PFSK-1 (cell line): ENCODE results near the gene ZFP3.

ENCODE experiments used
- FOXP2 ChIP-seq: optimal IDR thresholded peaks from 2 replicates; pipeline ENCODE3; 2011; ENCODE audit warnings: borderline replicate concordance, control low read depth, inconsistent platforms; ENCODE audit not compliant: insufficient read depth; ENCODE audit errors: extremely low read length, extremely low read depth
- POLR2AphosphoS5 ChIP-seq: IDR thresholded peaks from 2 replicates; pipeline ENCODE4 v1.6.1; 2012; ENCODE audit warnings: low read depth, mild to moderate bottlenecking, control low read depth, low read length, moderate library complexity
- REST ChIP-seq, 2 experiments: IDR thresholded peaks; 2 replicates each; pipeline versions ENCODE4 v1.6.1 to v1.8.0; 2011 to 2012; ENCODE audit warnings: low read depth in 2 of 2, low read length in 2 of 2, control low read depth in 1 of 2, inconsistent platforms in 1 of 2, mild to moderate bottlenecking in 1 of 2, moderate library complexity in 1 of 2; ENCODE audit not compliant: insufficient read depth in 1 of 2
- SIN3A ChIP-seq: IDR thresholded peaks from 2 replicates; pipeline ENCODE4 v1.6.1; 2012; ENCODE audit warnings: mild to moderate bottlenecking, low read length, moderate library complexity, borderline replicate concordance; ENCODE audit not compliant: insufficient read depth
- TAF1 ChIP-seq: IDR thresholded peaks from 2 replicates; pipeline ENCODE4 v1.6.1; 2012; ENCODE audit warnings: low read length, control low read depth, borderline replicate concordance; ENCODE audit not compliant: insufficient read depth

Gene ZFP3

DNA sequence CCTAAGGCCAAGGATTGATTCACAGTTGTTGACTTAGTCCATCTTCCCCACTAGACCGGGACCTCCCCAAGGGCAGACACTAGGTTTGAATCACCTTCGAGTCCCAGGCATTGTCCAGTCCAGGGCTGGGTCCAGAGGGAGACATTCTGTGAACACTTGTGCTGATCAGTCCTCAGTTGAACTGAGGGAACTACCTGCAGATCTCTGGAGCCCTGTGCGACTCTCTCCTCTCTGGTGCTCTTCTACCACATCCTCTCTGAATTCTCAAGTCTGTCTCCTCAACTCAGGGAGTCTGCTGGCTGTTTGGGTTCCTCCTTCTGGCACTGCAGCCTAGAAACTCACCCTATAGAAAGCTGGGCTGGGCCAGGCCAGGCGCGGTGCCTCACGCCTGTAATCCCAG lies 22.6 kb downstream of the ZFP3 start:
- TF ChIP-seq POLR2AphosphoS5 (no peak), REST (IDR thresholded peaks at IDR 0.05; ENCODE audit: insufficient read depth in 1 of 2, low read depth in 2 of 2, low read length in 2 of 2) (no peak), SIN3A (no peak), TAF1 (no peak), FOXP2 (no peak)

DNA sequence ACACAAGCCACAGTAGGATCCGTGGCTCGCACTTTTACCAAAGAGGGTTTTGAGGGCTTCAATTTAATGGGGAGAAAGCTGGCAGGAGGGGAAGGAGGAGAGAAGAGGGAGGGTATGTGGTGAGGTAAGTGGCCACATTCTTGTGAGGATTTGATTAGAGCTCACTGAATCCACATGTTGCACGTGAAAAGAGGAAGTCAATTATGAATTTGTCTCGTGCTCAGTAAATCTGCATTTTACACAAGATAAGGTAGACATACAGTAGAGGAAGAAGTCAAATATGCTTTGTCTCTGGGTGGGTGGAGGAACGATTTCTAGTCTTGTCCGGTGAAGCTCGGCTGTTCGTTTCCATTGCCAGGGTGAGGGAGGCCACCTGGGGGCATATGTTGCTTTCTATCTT lies 32.5 kb downstream of the ZFP3 start:
- no peak for TF ChIP-seq POLR2AphosphoS5
- no peak for TF ChIP-seq FOXP2
- TF ChIP-seq SIN3A = no peak
- no peak for TF ChIP-seq REST (IDR thresholded peaks at IDR 0.05; ENCODE audit: insufficient read depth in 1 of 2, low read depth in 2 of 2, low read length in 2 of 2)
- no peak for TF ChIP-seq TAF1

GRCh38 chr17:5111402-5112204 lies 33.3 kb downstream of the ZFP3 start, which contains the start of gene ZNF232:
Gene ZNF232, minus strand, starts transcription at chr17:5111878. Its CDS starts 56 bp downstream, at chr17:5111822.
- no peak for TF ChIP-seq FOXP2
- 0 out of 4 replicates have a peak, but pooled peaks of 1 of the 2 experiments have one; percentile 41 for TF ChIP-seq REST (IDR thresholded peaks at IDR 0.05; ENCODE audit: insufficient read depth in 1 of 2, low read depth in 2 of 2, low read length in 2 of 2)
- peak; percentile 56; the same call in 1 of the 2 replicates for TF ChIP-seq TAF1
- TF ChIP-seq SIN3A = peak; percentile 90; the same call in 1 of the 2 replicates
- TF ChIP-seq POLR2AphosphoS5 = peak; percentile 96

DNA sequence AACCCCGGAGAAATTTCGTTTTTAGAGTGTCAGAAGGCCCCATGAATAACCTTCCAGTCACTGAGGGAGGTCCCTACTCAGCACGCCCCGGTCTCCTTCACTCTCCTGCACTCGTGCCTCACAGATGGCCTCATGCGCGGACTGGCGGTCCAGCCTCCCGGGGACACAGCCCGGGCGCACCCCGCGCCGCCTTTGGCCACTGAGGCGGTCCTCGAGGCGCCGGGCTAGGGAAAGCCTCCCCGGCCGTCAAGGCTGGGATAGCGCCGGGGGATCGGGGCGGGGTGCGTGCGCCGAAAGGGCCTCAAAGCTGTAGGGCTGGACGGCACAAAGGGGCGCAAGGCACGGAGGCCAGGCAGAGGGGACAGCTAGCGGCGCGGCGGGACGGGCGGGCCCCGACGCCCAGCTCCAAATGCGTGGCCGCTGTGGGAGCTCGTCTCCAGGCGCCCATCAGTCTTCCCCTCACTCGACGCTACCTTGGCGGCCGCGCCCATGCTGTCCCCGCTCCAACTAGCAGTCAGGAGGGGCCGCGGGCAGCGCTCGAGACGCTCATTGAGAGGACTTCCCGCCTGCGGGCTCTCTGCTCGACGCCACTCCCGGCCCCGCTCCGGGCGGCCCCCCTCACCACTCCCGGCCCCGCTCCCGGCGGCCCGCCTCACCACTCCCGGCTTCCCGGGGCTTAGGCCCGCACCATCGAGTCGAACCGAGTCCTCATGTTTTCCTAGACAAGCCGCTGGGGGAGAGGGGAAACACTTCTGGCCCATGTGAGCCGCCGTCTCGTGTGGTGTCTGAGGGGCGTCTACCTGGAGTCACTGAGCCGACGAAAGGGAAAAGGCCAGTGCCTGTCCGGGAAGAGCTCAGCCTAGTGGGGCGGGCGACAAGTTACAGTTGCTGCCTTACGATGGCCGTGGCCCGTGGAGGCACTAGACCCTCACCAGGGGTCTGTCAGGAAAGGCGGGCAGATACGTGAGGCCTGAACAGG lies 37.7 kb downstream of the ZFP3 start, which contains the start of gene USP6:
TSS of gene USP6 (plus strand) at position 360 of the 979 bp plus-strand sequence. CDS start 14,336 bp downstream, outside the sequence.
- TF ChIP-seq REST (IDR thresholded peaks at IDR 0.05; ENCODE audit: insufficient read depth in 1 of 2, low read depth in 2 of 2, low read length in 2 of 2) (no peak), POLR2AphosphoS5 (no peak), TAF1 (no peak), SIN3A (no peak), FOXP2 (no peak)
